Fibroblast of upper back skin (primary cell): ENCODE data around the gene MCTP1.

Experiments used
- DNase-seq: peaks from one replicate; pipeline ENCODE4 v3.0.0-alpha.2; 2013

Gene MCTP1

DNA sequence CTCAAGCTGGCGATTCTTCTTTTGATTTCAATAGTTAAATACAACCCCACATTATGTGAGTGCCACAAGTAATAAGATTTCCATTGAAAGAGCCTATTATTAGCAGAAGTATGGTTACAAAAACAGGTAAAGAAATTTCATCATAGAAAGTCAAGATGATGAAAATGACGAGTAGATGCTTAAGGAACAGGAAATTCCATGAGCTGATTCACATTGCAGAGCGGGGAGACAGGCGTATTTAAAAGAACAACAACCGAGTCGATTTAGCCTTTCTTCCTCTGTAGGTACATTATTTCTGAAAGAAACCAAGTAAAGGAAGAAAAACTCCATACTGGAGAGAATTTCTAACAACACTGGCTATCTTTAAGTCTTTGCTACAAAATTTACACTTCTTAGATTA is 356.0 kb downstream of the MCTP1 start:
- DNase-seq: peak; percentile 13

DNA sequence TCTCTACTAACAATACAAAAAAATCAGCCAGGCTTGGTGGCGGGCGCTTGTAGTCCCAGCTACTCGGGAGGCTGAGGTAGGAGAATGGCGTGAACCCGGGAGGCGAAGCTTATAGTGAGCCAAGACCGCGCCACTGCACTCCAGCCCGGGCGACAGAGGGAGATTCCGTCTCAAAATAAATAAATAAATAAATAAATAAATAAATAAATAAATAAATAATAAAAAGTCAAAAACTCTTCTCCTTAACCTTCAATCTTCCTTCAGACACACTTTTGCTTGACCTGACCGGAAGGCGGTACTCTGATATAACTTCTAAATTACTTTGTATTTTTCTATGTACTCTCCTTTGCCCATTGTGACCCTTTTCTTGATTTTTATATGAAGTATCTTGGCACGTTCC is 364.3 kb downstream of the MCTP1 start:
- DNase-seq: no peak

DNA sequence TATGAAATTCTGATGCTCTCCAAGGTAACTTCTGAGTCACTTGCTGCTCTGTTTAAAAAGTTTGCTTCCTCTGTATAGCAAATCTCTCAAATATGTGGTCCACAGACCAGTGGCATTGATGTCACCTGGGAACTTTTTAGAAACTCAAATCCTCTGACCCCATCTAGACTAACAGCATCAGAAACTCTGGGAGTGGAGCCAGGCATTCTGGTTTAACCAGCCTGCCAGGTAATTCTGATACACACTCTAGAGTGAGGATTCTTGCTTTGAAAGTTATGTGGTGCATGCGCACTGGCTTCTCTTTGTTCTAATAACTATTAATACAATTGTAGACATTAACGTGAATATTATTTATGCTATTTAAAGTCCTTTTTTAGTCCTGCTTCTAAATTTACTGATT is 368.3 kb downstream of the MCTP1 start:
- DNase-seq: no peak

- DNase-seq: no peak
Observed at GRCh38 chr5:94911276-94911675, 373.6 kb downstream of the MCTP1 start.

DNA sequence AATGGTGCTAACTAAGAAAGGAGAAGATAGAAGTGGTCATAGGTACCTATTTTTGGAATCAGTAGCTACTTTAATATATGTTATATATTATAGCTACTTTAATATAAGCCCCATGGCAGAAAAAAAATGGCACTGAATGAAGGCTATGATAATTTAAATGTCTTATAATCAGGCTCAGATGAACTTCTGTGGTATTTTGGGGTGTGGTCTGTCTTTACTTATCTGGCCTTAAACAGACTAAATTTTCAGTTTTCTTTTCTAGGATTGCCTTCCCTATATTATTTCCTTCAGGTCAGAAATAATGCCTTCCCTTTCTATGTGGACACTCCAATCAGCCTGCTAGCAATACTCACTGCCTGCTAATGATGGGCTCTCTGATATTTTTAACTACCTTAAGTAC is 374.2 kb downstream of the MCTP1 start:
- no peak for DNase-seq

DNA sequence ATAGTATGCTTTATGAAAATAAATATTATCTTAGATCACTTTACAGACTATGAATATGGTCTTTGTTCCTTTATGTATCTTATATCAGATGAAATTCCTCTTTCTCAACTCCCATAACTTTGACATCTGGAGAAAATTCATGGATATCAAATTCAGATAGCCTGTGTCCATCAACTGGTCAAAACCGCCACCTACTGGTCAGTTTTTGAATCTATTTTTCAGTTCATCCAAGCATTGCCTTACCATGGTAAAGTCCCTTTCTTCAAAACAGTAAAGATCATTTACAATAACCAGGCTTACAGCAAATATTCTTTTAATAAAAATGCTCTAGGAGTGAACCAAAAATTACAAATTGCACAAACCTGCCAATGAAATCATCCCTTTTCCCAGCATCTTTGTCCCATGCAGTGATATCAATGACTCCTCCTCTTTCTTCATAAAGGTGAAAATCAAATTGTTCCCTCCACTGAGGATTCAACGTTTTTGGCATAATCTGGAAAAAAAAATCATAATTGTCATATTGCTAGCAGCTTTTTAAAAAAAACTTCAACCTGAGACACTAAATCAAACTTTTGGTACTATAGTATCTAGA is 375.9 kb downstream of the MCTP1 start:
- DNase-seq: peak; percentile 47

- DNase-seq: peak; percentile 9
Observed at GRCh38 chr5:94906750-94907149, 378.1 kb downstream of the MCTP1 start.

DNA sequence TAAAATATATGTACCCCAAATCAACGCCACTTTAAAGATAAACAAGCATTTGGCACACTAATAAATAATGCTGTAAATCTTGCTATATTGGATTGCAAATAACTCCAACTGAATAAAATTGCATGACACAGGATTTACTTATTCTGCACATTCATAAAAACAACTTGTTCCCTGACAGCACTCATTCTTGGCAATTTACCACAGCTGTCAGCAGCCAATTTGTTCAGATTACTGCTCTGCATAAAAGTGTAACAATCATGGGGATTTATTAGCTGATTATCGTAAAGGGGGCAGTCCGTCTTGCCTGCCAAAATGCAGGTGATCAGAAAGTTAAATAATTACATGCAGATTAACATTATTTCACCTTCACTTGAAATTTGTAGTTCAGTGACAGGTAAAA is 381.2 kb downstream of the MCTP1 start:
- peak; percentile 21 for DNase-seq

DNA sequence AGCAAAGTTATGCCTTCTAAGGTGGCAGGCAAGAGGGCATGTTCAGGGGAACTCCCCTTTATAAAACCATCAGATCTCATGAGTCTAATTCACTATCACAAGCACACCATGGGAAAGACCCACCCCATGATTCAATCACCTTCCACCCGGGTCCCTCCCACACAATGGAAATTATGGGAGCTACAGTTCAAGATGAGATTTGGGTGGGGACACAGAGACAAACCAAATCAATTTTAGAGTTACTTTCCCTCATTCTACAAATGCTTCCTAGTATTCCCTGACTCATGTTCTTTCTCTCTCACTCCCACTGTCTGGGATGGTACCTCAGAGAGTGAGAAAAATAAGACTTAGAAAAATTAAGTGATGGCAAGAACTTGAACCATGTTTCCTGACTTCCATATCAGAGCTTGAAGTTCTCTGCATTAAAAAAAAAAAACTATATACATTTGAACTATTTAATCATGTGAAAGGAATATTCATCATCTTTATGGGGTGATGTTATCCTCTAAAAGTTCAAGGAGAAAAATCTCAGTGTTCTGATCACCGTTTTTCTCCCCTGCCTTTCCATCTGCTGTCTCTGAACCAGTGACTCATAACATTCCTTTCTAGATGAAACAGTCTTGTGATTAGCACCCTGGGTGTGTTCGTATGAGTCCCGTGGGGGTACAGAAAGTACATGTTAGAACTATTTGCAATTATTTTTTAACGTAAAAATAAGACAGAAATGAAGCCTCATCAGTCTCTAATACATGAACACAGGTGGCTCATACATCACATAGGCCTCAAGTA is 383.5 kb downstream of the MCTP1 start:
- peak; percentile 64 for DNase-seq

- DNase-seq: no peak
Observed at GRCh38 chr5:94900006-94900505, 384.8 kb downstream of the MCTP1 start.

DNA sequence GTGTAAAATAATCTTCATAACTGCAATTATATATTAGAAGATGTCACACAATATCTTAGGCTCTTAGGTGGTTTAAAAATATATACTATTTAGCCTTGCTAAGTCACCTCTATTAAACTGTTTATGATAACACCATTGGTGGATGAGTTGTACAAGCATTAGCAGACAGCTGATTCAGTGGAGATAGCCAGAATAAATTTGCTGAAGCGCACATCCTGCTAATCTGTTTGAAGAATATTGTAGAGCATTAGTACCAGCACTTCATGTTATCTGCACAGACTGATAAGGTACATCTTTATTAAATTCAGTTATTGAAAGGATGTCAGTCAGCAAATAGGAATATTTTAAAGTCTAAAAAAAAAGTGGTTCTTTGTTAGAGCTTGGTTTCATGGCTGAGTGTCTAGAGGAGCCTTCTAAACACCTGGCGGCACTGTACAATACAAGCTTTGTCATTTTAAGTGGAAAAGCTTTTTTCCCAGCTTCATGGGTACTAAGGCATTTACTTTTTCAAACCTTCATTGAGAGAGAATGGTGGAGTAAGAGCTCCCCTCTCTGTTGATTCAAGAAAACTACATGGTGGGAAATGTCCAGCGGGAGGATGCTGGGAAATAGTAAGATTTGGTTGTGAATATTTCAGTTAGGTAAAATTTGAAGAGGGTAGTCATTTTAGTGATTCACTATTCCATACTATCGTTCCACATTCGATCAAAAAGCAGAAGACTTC is 391.3 kb downstream of the MCTP1 start:
- DNase-seq: peak; percentile 6

DNA sequence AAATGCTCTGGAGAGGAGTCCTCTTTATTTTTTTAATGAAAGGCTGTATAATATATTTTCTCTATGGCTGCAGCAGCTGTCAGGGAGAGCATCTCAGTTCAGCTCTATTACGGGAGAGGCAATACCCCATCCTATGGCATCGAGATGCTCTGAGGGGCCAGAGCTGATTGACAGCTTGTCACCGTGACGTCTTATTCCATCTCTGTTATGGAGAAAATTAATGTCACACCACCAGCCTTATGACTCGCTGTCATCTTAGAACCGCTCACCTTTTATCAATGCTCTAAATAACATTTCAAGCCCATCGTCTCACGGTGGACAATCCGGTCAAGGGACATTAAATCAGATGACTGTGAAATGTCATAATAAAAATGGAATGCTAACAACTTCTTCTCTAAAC is 392.9 kb downstream of the MCTP1 start:
- no peak for DNase-seq

GRCh38 chr5:94891565-94891964 is 393.3 kb downstream of the MCTP1 start:
- DNase-seq: no peak

- no peak for DNase-seq
Observed at GRCh38 chr5:94890907-94891306, 394.0 kb downstream of the MCTP1 start.

- no peak for DNase-seq
Observed at GRCh38 chr5:94888674-94889073, 396.2 kb downstream of the MCTP1 start.

DNA sequence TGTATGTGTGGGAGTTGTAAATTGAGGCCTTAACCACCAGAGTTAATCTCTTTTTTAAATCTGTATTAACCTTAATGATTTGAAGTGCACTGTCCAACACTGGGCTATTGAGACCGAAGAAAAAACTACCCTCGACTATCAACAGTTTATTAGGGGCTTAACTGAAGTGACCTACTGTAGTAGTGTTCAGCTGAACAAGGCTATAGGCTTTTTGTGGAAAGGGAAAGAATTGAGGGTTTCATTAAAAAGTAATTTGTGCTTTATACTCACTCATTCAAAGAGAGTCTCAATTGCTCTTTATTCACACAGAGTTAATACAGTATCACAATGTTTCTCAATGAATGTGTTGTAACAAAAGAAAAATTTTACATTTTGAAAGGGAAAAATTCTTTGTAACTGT is 399.0 kb downstream of the MCTP1 start:
- no peak for DNase-seq

DNA sequence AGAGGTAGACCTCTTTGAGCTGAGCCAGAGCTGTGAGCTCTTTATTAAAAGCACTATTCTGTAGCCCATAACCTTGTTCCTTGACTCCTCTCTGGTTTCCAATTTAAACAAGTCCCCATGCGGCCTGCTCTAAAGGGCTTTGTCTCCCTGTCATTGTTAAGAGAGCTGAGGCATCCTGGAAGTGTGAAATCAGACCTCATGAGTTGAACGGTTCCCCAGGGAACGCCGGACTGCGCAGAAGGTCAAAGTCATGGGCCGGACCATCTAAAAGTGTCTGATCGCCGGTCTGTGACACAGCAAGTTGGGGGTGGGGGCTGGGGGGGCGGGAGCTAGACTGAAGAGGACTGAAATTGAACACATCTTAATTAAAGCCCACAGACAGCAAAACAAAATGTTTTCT is 400.6 kb downstream of the MCTP1 start:
- DNase-seq: no peak

DNA sequence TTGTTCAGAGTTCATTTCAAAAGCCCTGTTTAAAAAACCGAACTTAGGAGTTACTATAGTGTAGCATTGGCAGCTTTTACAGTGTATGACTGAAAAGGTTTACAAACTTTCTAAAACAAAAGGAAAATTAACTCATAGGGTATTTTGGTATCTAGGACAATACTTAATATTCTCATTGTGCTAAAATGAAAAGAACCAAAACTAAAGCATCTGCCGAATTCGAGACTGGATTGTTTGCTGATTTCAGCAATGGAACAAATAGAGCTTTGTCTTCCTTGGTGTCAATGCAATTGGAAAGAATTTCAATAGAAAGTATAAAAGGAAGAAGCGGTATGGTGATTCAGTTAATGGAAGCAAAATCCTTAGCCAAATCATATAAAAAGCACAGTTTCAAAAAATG is 412.4 kb downstream of the MCTP1 start:
- DNase-seq: no peak

DNA sequence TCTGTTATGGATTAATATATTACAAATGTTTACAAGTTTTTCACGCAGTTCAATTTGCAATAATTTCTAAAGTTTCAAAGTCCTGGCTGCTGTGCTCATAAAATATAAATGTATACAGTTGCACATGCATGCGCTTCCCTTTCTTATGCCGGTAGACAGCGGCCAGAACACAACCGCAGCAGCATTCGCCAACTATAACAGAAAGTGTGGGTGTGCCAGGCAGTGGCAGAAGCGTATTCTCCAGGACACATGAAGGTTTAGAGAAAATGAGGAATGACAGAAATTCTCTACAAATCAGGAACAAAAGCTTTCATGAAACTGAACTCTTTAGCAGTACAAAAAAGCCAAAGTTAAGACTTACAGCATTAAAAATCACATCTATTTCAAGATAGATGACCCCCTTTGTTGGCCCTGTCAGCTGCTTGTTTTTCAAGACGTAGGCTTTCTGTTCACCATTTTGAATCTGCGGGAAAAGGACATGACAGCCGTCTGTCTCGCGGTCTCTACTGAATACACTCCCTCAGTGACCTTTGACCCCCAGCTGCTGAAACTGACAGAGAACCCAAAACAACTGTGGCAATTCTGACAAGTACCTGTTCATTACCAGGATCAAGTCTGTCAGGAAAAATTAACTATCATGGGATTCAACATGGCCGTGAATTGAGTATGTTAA is 414.2 kb downstream of the MCTP1 start:
- no peak for DNase-seq

DNA sequence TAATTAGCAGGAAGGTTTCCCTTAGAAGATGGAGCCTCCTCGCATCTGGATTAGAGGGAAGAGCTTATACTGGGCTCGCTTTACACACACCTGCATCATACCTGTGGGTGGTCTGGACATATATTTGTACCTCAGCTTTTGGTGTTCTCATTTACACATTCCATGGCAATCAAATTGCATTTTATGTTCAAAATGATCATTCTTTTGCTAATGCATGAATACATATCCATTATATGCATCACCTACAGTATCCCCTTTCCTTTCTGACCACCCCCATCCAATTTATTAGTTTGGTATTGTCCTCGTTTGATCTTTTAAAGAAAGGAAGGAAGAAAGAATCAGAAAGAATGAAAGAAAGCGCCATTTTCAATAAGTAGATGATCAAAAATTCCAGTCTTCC is 415.0 kb downstream of the MCTP1 start:
- DNase-seq: no peak

DNA sequence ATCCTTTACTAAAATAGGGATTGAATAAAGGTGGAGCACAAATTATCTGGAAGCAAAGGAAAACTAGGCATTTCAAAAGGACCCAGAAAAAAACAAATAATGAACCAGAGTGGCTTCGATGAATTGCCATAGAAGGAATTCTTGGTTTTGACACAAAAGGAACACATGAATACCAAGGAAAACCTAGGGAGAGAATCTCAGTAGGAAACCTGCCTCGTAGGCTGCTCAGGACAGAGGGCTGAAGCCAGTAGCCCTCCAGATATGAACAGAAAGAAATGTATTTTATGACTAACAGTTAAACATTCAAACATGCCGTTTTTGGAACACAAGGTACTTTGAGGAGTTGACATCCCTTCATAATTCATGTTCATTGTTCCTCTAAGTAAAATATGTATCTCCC is 420.9 kb downstream of the MCTP1 start:
- DNase-seq: no peak

- DNase-seq: no peak
Observed at GRCh38 chr5:94857111-94857510, 427.8 kb downstream of the MCTP1 start.

DNA sequence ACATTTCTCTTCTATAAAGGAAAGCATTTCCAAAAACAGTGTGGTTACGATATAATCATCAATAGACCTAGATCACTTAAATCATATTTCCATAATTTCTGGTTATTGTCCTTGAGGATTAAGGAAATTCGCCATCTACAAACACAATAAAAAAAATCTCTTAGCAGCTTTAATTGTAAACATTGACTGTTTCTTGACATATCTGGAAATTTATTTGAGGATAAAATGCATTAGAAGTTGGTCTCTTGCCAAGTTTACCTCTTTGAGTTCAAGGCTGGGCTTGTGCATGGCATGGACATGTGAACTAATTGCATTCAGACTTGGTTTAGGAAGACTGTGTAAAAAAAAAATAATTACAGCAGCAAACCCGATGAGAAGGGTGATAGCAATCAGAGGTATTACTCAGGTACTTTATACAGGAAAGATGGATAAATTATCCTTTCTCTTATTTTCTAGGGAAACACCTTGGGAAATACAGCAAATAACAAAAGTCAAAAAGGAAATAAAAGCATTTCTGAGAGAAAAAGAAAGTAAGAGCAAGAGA is 428.6 kb downstream of the MCTP1 start:
- DNase-seq: no peak
